Stimulated activated CD4-positive, alpha-beta T cell treated with anti-CD3 and anti-CD28 coated beads, Interleukin-12 subunit alpha, Interleukin-12 subunit beta, amount 100 ng/mL, for 48 hours (primary cell): Measurements from ENCODE around the gene WBP1L.
A peak's percentile ranks its signal among the peaks of the same experiment; 100 is the strongest.
"Not testable (repeated sequence)": the region's sequence is repeated elsewhere in the genome, so short reads cannot be mapped to it uniquely, and the experiment has no call there.

Source experiments
- DNase-seq, 3 donors: peaks; one replicate each; pipeline ENCODE4 v3.0.0-alpha.2; 2020; ENCODE audit warnings: low read depth in 2 of 3, low spot score in 1 of 3

The WBP1L gene

DNA sequence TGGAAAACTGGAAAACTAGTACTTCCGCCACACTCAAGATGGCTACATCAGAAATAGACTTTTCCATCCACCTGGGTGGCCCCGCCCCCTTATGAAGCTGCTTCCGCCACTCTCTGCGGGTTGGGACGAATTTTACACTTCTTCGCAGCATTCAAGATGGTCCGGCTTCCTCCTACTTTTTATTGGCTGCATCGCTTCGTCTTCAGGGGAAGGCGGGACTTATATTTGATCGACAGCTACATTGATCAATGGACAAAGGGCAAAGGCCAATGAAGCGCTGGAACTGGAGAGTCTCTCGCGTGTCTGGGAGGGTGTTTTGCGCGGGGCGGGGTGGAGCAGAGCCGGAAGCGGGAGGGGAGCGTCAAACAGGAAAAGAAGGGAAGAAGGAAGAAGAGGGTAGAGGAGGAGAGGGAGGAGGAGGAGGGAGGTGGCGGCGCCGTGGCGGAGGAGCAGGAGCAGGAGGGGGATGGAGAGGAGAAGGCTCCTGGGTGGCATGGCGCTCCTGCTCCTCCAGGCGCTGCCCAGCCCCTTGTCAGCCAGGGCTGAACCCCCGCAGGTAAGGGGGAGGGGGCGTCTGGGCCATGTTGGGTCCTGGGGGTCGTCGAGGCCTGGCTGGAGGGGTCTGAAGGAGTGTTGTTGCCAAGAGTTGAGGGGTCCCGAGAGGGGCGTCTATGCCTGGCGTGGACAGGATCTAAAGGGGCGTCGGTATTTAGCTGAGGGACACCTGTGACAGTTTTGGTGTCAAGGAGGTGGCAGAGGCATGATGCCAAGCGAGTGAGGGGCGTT is at the start of gene WBP1L:
Gene WBP1L (plus strand): TSS at position 361 of the 786 bp plus-strand sequence. CDS start 106 bp downstream, at position 467.
- DNase-seq: peak; percentile 87 to 97 (median 94)

DNA sequence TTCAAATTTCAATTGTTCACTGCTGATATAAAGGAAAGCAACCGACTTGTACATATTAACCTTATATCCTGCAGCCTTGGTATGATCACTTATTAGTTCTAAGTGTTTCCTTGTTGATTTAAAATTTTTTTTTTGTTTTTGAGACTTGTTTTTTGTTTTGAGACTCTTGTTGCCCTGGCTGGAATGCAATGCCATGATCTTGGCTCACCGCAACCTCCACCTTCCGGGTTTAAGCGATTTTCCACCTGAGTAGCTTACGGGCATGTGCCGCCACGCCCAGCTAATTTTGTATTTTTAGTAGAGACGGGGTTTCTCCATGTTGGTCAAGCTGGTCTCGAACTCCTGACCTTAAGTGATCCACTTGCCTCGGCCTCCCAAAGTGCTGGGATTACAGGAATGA is 48.3 kb upstream of the WBP1L start:
- not testable (repeated sequence) for DNase-seq

DNA sequence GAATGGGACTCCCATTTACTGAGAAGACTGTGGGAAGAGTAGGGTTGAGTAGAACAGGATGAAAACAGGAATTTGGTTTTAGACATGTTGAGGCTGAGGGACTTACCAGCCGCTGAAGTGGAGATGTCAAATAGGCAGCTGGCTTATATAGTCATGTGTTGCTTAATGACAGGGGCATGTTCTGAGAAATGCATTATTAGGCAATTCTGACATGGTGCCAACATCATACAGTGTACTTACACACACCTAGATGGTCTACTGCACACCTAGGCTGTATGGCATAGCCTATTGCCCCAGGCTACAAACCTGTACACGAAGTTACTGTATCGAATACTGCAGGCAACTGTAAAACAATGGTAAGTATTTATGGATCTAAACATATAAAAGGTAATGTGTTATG is 47.0 kb upstream of the WBP1L start:
- no peak for DNase-seq

DNA sequence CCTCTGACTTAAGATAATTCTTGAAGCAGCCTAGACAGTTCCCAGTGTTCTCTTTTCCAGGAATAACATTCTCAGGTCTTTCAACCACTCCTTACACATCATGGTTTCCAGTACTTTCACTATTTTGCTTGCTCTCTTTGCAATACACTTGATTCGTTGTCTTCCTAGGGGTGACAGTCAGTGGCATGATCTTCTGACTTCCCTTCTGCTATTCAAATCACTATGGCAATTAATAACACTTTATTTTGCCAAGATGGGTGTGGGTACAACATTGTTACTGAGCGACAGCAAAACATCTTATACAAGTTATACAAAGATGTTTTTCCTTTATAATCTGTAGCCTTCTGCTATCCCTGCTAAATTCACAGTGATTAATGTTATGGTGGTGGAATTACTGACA is 44.9 kb upstream of the WBP1L start:
- no peak for DNase-seq

DNA sequence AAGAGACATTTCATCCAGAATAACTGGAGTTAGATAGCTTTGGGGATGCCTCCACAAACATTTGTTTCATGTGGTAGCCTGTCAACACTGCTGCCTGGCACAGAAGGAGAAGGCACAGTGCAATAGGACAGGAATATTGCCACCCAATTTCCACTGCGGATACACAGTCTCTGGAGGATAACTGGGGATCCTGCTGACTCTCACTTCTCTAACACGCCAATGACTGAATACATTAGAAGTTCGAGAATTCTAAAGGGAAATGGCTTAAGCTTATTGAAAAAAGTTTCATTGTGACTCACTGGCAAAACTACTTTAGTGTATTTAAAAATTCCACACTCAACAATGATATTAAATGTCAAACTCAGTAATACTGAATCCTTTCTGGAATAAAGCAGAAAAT is 42.5 kb upstream of the WBP1L start:
- DNase-seq: no peak

DNA sequence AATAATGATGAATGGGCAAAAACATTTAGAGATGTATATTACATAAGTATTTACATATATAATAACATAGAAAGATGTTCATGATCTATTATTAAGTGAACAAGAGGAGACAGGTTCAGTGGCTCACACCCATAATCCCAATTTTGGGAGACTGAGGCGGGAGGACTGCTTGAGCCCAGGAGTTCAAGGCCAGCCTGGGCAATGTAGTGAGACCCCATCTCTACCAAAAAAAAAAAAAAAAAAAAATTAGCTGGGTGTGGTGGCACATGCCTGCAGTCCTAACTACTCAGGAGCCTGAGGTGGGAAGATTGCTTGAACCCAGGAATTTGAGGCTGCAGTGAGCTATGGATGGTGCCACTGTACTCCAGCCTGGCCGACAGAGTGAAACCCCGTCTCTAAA is 42.0 kb upstream of the WBP1L start:
- no peak for DNase-seq

DNA sequence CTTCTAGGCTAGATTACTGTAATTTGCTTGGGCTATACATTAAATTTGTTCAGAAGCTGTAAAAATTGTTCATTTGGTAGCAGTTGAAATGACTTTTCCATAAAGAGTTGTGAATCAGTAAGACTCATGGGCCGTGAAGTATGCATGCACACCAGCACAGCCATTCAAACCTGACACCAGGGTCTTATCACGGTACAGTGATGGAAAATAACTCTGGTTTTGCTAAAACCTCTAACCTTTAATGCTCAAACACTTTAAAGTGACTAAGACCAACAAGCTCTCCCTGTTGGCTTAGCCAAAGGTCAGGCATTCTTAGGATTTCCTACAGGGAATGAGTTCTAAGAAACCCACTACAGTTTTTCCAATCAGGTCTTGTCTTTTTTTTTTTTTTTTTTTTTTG is 41.0 kb upstream of the WBP1L start:
- no peak for DNase-seq

DNA sequence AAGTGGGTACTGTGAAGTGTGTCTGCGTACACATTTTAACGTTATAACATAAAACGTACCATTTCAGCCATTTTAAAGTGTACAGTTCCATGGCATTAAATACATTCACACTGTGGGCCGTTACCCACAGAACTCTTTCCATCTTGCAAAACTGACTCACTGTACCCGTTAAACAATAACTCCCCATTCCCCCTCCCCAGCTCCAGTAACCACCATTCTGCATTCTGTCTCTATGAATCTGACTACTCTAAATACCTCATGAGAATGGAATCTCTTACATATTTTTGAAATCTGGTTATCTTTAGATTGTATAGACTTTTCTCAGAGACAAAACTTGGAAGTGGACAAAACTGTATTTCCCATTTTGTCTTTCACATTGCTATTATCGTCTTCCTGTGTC is 38.8 kb upstream of the WBP1L start:
- no peak for DNase-seq

DNA sequence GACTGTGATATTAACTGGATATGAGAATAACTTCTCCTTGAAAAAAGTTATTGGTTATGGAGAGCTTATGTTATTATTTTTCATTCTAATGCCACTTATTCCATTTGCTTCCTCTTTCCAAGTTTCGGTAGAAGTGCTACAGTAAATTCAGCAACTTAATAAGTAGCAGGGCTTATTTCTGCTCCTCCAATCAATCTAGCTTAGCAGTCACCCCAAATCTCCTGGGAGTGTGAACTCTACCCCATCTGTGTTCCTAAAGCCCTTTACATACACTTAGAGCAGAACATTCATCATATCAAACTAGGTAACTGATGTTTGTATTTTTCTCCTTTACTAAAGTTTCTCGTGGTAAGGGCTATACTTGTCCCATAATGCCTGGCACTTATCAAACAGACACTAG is 38.2 kb upstream of the WBP1L start:
- no peak for DNase-seq

DNA sequence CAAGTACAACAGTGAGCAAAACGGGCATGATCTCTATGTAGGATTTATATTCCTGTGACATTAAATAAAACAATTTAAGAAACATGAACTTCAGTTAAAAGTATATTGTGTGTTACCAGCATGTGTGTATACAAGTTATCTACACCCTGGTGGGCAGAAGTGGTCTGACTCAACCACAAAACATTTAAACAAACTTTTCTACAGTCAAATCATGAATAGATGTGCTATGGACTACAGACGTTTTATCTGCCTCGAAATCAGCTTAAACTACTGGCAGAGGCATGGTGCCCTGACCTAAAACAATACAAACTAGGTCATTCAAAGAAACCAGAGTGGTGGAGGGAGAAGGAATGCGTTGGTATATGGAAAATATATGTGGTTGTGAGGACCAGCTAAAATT is 33.1 kb upstream of the WBP1L start:
- DNase-seq: no peak

DNA sequence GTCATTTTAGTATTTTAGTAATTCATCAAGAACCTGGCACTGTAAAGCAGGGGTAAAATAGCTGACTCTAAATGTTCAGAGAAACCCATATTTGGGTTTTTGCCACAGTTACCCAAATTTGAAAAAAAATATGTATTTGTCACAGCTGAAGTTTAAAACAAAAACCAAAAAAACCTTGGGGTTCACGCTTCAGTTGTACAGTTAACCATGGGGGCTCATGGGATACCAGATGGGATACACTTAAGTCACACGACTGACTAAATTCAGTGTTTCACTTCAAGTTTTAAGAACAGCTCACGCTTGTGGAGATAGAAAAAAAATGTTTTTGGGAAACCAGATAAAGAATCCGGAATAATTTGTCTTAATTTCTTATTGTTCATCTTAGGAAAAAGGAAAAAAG is 31.7 kb upstream of the WBP1L start:
- no peak for DNase-seq

DNA sequence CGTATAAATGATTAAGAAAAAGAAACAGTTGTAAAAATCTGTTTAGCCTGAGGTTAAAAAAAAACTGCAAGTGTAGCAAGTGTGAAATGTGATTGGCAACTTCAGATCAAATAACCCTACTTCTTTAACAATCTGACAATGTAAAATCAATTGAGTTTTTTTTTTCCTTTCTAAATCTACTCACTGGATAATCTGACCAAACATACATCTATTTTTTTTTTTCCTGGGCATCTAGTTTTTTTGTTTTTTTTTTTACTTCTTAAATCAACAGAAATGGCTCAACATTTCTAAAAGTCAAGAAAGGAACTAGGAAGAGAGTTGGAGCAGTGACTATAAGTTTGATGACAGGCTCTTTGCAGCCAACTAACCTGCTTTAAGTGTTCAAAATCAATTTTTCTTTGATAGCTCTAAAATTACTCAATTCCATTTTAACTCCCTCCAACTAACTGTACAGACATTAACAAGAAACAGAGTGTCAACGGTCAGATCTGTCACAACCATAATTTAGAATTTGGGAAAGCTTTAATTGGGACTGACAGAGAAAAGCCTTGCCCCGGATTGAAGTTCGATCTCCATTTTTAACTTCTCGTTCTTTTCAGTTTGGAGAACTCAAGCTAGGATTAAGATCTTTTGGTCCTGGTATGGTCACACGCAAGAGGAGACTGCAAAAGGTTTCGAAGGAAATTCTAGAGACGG is 30.8 kb upstream of the WBP1L start:
- DNase-seq: no peak

DNA sequence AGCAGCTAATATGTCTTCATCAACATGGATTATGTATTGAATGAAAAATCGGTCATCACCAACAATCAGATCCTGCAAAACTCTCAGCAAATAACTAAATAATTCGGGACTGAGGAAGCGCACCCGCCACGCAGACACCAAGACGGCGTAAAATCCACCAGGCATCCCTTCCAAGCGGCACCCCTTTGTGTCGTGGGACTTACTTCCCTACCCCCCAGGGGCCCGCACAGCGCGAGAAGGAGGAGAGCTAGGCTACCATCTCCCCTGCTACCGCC is 30.3 kb upstream of the WBP1L start:
- DNase-seq: peak in 1 of 3 donors; percentile 66

DNA sequence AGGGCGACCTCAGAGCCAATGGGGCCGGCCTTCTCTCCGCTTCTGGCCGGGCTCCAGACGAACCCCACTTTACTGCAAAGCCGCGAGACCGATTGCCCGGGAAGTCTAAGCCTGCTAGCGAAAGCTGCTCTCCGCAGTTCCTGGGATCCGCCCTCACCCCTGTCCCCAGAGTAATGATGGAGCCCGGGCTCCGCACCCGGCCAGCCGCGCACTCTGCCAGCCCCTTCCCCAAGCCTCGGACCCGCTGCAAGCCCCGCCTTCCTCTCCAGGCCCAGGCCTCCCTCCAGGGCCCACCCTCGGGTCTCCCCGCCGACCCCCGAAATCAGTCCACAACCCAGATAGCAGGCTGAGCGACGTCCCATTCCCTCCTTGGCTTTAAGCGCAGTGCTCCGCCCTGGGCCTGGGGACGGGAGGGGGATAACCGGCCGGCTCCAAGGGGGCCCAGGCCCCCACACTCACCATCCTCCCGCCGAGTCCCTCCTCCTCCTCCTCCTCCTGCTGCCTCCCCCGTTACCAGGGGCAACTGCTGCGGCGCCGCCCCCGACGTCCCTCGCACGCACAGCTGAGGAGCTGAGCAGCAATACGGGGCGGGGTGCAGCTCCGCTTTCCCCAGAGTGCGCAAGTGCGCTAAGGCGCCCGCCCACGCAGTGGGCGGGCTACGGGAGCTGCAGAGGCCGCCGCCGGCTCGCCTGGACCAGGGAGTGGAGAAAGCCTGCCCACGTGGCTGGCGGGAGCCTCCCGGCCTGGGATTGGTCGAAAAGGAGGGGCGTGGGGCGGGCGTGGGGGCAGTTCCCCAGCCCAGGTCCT is 29.7 kb upstream of the WBP1L start, which contains the start of gene ARL3:
Gene ARL3 (minus strand): TSS at position 584 of the 807 bp plus-strand sequence. CDS start 122 bp downstream, at position 462.
- DNase-seq: peak; percentile 94 to 99 (median 98)

DNA sequence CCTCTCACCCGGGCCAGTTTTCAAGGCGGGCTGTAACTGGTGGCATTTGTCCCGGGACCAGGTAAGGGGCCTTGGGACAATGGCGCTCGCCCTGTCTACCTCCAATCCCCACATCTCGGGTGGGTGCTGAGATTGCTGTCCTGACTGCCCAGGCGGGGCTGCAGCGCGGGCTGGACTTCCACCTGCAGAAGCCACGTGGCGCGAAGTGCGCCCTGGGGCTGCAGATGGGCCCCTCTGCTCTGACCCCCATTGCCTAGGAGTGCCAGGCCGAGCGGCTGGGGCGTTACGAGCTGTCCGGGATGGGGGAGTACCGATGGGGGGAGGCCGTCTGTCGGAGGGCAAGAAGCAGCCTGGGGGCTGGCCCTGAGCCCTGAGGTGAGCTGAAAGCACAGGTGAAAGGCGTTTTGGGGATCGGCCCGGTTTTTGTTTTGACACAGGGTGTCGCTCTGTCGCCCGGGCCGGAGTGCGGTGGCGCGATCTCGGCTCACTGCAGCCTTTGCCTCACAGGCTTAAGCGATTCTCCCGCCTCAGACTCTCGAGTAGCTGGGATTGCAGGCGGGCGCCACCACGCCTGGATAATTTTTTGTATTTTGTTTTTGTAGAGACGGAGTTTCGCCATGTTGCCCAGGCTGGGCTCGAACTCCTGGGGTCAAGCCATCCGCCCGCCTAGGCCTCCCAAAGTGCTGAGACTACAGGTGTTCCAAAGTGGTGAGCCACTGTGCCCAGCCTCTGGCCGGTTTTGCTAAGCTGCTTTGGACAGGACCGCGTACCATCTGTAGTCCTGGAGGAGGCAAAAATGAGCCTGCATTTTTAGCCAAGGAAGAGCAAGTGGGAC is 28.9 kb upstream of the WBP1L start, which contains the start of gene SFXN2:
Gene SFXN2 (plus strand): TSS at position 16 of the 835 bp plus-strand sequence. CDS start 12,001 bp downstream, outside the sequence.
- DNase-seq: peak; percentile 14 to 42 (median 25)

DNA sequence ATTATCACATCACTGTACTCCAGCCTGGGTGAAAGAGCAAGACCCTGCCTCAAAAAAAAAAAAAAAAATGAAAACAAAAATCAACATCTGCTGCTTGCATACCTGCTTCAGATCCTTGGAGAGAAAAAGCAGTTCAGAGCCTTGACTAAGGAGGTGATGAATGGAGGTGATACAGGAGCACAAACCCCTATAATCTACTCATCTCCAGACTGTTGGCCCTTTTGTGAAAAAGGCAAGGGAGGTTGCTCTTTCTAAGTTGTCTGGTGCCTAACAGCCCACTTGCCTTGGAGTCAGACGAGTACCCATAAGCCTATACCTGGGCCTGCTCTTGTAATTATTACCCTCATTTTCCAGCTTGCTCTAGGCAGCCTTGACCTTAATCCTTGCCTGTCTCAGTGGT is 27.9 kb upstream of the WBP1L start:
- DNase-seq: no peak

DNA sequence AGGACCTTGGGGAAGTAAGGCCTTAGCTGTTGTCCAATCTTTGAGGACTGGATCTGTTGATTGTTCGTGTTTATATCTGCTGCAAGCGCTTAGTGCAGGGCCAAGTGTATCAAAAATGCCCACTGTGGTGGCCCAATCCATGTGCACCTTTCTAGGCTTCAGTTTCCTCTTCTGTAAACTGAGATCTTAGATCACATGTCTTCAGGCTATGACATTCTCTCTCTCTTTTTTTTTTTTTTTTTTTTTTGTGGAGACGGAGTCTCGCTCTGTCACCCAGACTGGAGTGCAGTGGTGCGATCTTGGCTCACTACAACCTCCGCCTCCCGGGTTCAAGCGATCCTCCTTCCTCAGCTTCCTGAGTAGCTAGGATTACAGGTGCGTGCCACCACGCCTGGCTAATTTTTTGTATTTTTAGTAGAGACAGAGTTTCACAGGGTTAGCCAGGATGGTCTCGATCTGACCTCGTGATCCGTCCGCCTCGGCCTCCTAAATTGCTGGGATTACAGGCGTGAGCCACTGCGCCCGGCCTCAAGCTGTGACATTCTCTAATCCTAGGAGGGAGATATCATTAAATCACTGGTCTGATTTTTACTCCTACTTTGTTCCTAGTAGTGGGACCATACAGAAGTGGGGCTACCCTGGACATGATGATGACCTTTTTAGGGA is 26.7 kb upstream of the WBP1L start:
- not testable (repeated sequence) for DNase-seq

DNA sequence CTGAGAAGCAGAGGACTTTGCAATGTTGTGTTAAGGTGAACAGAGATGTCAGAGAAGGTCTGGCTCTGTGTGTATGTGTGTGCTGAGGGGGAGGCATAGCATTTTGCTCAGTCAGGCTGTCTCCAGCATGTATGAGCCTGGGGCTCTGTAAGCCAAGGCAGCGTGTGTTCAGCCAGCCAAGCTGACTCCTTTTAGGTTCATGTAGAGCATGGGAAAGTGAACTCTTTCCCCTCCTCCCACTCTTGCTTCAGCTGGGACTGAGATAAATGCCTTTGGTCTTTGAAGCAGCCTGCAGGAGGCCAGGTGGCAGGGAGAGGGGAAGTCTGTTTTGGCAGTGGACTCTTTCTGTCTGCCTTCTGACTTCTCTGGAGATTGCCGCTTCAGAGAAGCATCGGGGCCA is 25.5 kb upstream of the WBP1L start:
- no peak for DNase-seq

DNA sequence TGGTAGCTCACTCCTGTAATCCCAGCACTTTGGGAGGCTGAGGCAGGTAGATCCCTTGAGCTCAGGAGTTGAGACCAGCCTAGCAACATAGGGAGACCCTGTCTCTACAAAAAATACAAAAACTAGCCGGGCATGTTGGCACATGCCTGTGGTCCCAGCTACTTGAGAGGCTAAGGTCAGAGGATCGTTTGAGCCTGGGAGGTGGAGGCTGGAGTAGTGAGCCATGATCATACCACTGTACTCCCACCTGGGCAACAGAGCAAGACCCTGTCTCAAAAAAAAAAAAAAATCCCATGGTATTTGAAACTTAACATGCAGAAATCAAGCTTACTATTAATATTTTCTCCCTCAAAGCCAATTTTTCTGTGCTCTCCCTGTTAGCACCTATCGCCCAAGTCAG is 23.4 kb upstream of the WBP1L start:
- DNase-seq: no peak

DNA sequence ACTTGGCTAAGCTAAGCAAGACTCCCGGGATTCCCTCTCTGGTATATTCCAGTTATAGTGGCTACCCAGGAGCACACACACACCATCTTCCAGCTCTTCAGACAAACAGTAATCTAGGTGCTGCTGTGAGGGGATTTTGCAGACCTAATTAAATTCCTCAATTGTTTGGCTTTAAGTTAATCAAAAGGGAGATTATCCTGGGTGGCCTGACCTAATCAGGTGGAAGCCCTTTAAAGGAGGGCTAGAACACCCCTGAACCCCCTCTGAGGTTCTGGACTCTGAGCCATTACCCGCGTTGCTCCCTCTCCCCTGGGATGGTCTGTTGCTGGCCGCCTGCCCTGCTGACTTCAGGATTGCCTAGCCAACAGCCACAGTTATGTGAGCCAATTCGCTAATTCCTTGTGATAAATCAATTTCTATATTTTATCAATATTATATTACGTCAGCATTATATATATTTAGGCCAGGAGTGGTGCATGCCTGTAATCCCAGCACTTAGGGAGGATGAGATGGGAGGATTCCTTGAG is 22.9 kb upstream of the WBP1L start:
- no peak for DNase-seq
